HCT116 (cell line): ENCODE data around the gene STX19.

Experiments used
- ATF3 ChIP-seq: IDR thresholded peaks from 2 replicates; pipeline ENCODE4 v1.6.1; 2012
- EZH2phosphoT487 ChIP-seq: fragments of 200-600 bp; IDR thresholded peaks from 2 replicates; pipeline ENCODE4 v1.6.1; 2018; ENCODE audit warnings: antibody characterized with exemption, borderline replicate concordance
- POLR2A ChIP-seq: IDR thresholded peaks from 2 replicates; pipeline ENCODE4 v1.7.0; 2011; ENCODE audit warnings: borderline replicate concordance; ENCODE audit not compliant: insufficient read depth, insufficient read length; ENCODE audit errors: extremely low read depth
- POLR2AphosphoS5 ChIP-seq: IDR thresholded peaks from 2 replicates; pipeline ENCODE4 v1.6.1; 2011; ENCODE audit warnings: mild to moderate bottlenecking, low read depth, low read length, moderate library complexity
- RAD21 ChIP-seq: IDR thresholded peaks from 2 replicates; pipeline ENCODE4 v1.6.1; 2012; ENCODE audit warnings: low read depth, mild to moderate bottlenecking
- REST ChIP-seq: IDR thresholded peaks from 2 replicates; pipeline ENCODE4 v1.6.1; 2012; ENCODE audit warnings: low read depth
- ZBTB33 ChIP-seq: IDR thresholded peaks from 2 replicates; pipeline ENCODE4 v1.6.1; 2011; ENCODE audit warnings: mild to moderate bottlenecking, low read length, moderate library complexity; ENCODE audit not compliant: insufficient replicate concordance; ENCODE audit errors: extremely low read depth
- TF ChIP-seq, protein P1 (sequence below), 3 experiments: fragments of 200-600 bp in 1 of 3; sonication (generic) in 1 of 3; IDR thresholded peaks in 2 of 3; conservative IDR thresholded peaks in 1 of 3; 2 replicates each; pipeline ENCODE4 v1.5.1; 2012 to 2017; ENCODE audit warnings: low read depth in 2 of 3, low read length in 2 of 3, antibody characterized with exemption in 1 of 3, borderline replicate concordance in 1 of 3, control low read depth in 1 of 3, mild to moderate bottlenecking in 1 of 3, mixed read lengths in 1 of 3, mixed run types in 1 of 3, moderate library complexity in 1 of 3; ENCODE audit not compliant: insufficient read depth in 1 of 3

DNA sequence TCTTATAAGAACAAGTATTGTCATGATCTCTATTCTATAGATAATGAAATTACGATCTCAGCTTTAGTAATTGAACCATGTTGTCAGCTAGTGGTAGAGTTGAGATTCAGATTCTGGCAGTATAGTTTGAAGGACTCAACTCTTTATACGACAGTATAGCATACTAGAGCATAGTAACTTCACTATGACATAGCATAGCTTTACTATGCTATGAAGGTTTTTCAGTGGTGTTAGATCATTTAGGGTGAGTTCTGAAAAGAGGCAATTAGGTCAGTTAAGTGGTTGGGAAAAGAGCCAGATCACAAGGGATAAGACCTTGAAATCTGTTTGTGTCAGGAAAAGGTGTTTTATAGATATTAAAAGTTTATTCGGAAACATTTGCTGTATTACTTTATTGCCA lies 8.1 kb downstream of the STX19 start:
- TF ChIP-seq, protein P1, sequence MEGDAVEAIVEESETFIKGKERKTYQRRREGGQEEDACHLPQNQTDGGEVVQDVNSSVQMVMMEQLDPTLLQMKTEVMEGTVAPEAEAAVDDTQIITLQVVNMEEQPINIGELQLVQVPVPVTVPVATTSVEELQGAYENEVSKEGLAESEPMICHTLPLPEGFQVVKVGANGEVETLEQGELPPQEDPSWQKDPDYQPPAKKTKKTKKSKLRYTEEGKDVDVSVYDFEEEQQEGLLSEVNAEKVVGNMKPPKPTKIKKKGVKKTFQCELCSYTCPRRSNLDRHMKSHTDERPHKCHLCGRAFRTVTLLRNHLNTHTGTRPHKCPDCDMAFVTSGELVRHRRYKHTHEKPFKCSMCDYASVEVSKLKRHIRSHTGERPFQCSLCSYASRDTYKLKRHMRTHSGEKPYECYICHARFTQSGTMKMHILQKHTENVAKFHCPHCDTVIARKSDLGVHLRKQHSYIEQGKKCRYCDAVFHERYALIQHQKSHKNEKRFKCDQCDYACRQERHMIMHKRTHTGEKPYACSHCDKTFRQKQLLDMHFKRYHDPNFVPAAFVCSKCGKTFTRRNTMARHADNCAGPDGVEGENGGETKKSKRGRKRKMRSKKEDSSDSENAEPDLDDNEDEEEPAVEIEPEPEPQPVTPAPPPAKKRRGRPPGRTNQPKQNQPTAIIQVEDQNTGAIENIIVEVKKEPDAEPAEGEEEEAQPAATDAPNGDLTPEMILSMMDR (IDR thresholded peaks at IDR 0.05 in 2 of 3, conservative IDR thresholded peaks at IDR 0.05 in 1 of 3; ENCODE audit: borderline replicate concordance in 1 of 3, insufficient read depth in 1 of 3, low read depth in 2 of 3, low read length in 2 of 3) = no peak
- TF ChIP-seq EZH2phosphoT487 (no peak), ZBTB33 (no peak), POLR2AphosphoS5 (no peak), RAD21 (no peak), ATF3 (no peak), POLR2A (no peak), REST (no peak)
